ENCODE measurements around the gene CKB.

GRCh38 chr14:103526247-103526913 lies 3.8 kb upstream of the CKB start:
- no peak for TF ChIP-seq CTCF (IDR thresholded peaks at IDR 0.05; ENCODE audit: insufficient read depth, low read depth, low read length)
- no peak for TF ChIP-seq EZH2 (IDR thresholded peaks at IDR 0.05; ENCODE audit: insufficient read depth, low read length)

Measured in astrocyte (in vitro differentiated cells and primary cell).